H1 (cell line): ENCODE results near the gene MOV10L1.

Experiments
- BCL11A ChIP-seq, 2 experiments: IDR thresholded peaks; one replicate each; pipeline ENCODE4 v1.6.1; 2011; ENCODE audit warnings: low read depth in 2 of 2, low read length in 2 of 2, mild to moderate bottlenecking in 2 of 2
- CREB1 ChIP-seq: IDR thresholded peaks from 2 replicates; pipeline ENCODE4 v1.6.1; 2012; ENCODE audit warnings: inconsistent platforms
- POLR2A ChIP-seq, 2 experiments: IDR thresholded peaks; 1 replicate in 1 of 2; 2 replicates in 1 of 2; pipeline ENCODE4 v1.6.1; 2011; ENCODE audit warnings: low read depth in 2 of 2, low read length in 2 of 2, mild to moderate bottlenecking in 2 of 2; ENCODE audit errors: control extremely low read depth in 1 of 2
- POLR2AphosphoS5 ChIP-seq: IDR thresholded peaks from 2 replicates; pipeline ENCODE4 v1.6.1; 2011; ENCODE audit warnings: low read depth, low read length

GRCh38 chr22:50134481-50134880 lies 44.7 kb downstream of the MOV10L1 start:
- TF ChIP-seq POLR2AphosphoS5 (no peak), CREB1 (no peak), POLR2A (IDR thresholded peaks at IDR 0.05; ENCODE audit: control extremely low read depth in 1 of 2, low read depth in 2 of 2, low read length in 2 of 2) (no peak), BCL11A (IDR thresholded peaks at IDR 0.05; ENCODE audit: low read depth in 2 of 2, low read length in 2 of 2) (no peak)
